Caco-2 (cell line): ENCODE results near the gene RAB4B. TPM values are rescaled to one million over a fixed set of nuclear protein-coding genes. Genes with fewer than 3 reads are reported as not detected.
"Not testable (repeated sequence)": the region's sequence is repeated elsewhere in the genome, so short reads cannot be mapped to it uniquely, and the experiment has no call there.

Experiments
- BruUV-seq: library from RNA; stranded (reverse); fragments of 400-500 nt; replicated peaks from 2 replicates; lab custom pipeline; 2021; lab: Mats Ljungman, UMichigan
- CTCF ChIA-PET: fragments of 300-600 bp; sonication (Branson Sonifier 250); formaldehyde crosslinking; loops from one replicate; lab custom pipeline; 2022; ENCODE audit warnings: antibody characterized with exemption; lab: Charles Lee
- POLR2A ChIA-PET: fragments of 300-600 bp; sonication (Branson Sonifier 250); formaldehyde crosslinking; loops from one replicate; lab custom pipeline; 2022; ENCODE audit warnings: antibody characterized with exemption; lab: Charles Lee
- DNase-seq, 2 experiments: peaks; one replicate each; pipeline versions ENCODE4 v3.0.0 to v3.0.0-alpha.2; 2020 to 2022
- H3K27me3 ChIP-seq: replicated peaks from 2 replicates; pipeline ENCODE4 v1.6.0; 2011; ENCODE audit warnings: low read length; ENCODE audit not compliant: control insufficient read depth, insufficient read depth
- H3K36me3 ChIP-seq: 2 replicates; pipeline ENCODE4 v1.5.1; 2011; ENCODE audit warnings: low read length; ENCODE audit not compliant: control insufficient read depth, insufficient read depth
- H3K4me1 ChIP-seq: fragments of 250-450 bp; sonication (Bioruptor Pico); 2 replicates; pipeline ENCODE4 v1.5.1; 2020; ENCODE audit warnings: mild to moderate bottlenecking
- H3K4me3 ChIP-seq: 2 replicates; pipeline ENCODE4 v1.5.1; 2011; ENCODE audit warnings: low read depth, mild to moderate bottlenecking, control low read depth, low read length
- H3K9me3 ChIP-seq: fragments of 250-450 bp; sonication (Bioruptor Pico); 2 replicates; pipeline ENCODE4 v1.5.1; 2020; ENCODE audit warnings: mild to moderate bottlenecking, moderate library complexity
- H3K27ac Mint-ChIP-seq: one replicate; pipeline ENCODE4 v1.8.0; 2022; ENCODE audit warnings: mixed read lengths; ENCODE audit not compliant: unreplicated experiment
- H3K27me3 Mint-ChIP-seq: one replicate; pipeline ENCODE4 v1.8.0; 2022; ENCODE audit warnings: mixed read lengths; ENCODE audit not compliant: insufficient read depth, unreplicated experiment
- H3K36me3 Mint-ChIP-seq: one replicate; pipeline ENCODE4 v1.8.0; 2022; ENCODE audit warnings: mild to moderate bottlenecking, mixed read lengths; ENCODE audit not compliant: insufficient read depth, unreplicated experiment
- H3K4me1 Mint-ChIP-seq: one replicate; pipeline ENCODE4 v1.8.0; 2022; ENCODE audit warnings: low read depth, mixed read lengths; ENCODE audit not compliant: unreplicated experiment
- H3K4me3 Mint-ChIP-seq: one replicate; pipeline ENCODE4 v1.8.0; 2022; ENCODE audit warnings: mild to moderate bottlenecking, moderate library complexity, mixed read lengths; ENCODE audit not compliant: unreplicated experiment
- H3K9me3 Mint-ChIP-seq: one replicate; pipeline ENCODE4 v1.8.0; 2022; ENCODE audit warnings: mixed read lengths; ENCODE audit not compliant: unreplicated experiment
- CTCF ChIP-seq, 2 experiments: fragments of 200-600 bp in 1 of 2; IDR thresholded peaks; 1 replicate in 1 of 2; 2 replicates in 1 of 2; pipeline versions ENCODE4 v1.5.1 to v1.8.0; 2011 to 2022; ENCODE audit warnings: antibody characterized with exemption in 1 of 2, control low read depth in 1 of 2, inconsistent platforms in 1 of 2, low read depth in 1 of 2, low read length in 1 of 2, mild to moderate bottlenecking in 1 of 2, moderate library complexity in 1 of 2; ENCODE audit not compliant: insufficient read depth in 1 of 2, severe bottlenecking in 1 of 2, unreplicated experiment in 1 of 2
- intact Hi-C: fragments of 100-400 bp; cut with micrococcal nuclease; formaldehyde crosslinking; loops from one replicate; pipeline ENCODE4 v1.10.0; 2022; ENCODE audit not compliant: unreplicated experiment
- total RNA-seq: library from RNA; stranded (reverse); gene quantifications from 2 replicates; pipeline ENCODE4 v1.2.3, GENCODE V29; 2022

The RAB4B gene
- total RNA-seq, 1 experiment from 2014 or later = 21.5 TPM

- Histone ChIP-seq H3K9me3 (no peaks in the 10 kb centered on the region), H3K27me3 (no peaks in the 10 kb centered on the region), H3K4me1 (no peaks in the 10 kb centered on the region), H3K36me3 (peaks cover 3% of the 10 kb centered on the region; the same call in 1 of the 2 replicates), H3K4me3 (no peak overlapping the region)
- Mint-ChIP-seq H3K27me3 (no peaks in the 10 kb centered on the region), H3K4me3 (no peak overlapping the region), H3K4me1 (no peaks in the 10 kb centered on the region), H3K27ac (no peak overlapping the region), H3K9me3 (no peaks in the 10 kb centered on the region), H3K36me3 (peaks cover 70% of the 10 kb centered on the region)
- intact Hi-C loops = no loop called here
- CTCF ChIA-PET = no interaction called here
- TF ChIP-seq CTCF (IDR thresholded peaks at IDR 0.05; ENCODE audit: insufficient read depth in 1 of 2, low read depth in 1 of 2, low read length in 1 of 2, severe bottlenecking in 1 of 2, unreplicated experiment in 1 of 2) = no peak
- no TSS peak for BruUV-seq
- POLR2A ChIA-PET = interaction anchor here (1.1 kb wide), 1 partner anchor 30 kb away, joined by 3 read pairs; the partner anchor contains the start of gene EGLN2
- DNase-seq = no peak
Observed at GRCh38 chr19:40768869-40769268, 9.2 kb upstream of the RAB4B start.

GRCh38 chr19:40771101-40771862 is 6.8 kb upstream of the RAB4B start:
- ChIA-PET CTCF (interaction anchor here (0.6 to 0.8 kb wide), 2 partner anchors 27 to 50 kb away, joined by 3 read pairs; partner anchors contain the start of gene EGLN2), POLR2A (interaction anchor here (0.5 to 1.2 kb wide), 2 partner anchors 21 to 1578 kb away, joined by 5 to 6 read pairs; partner anchors contain the start of genes ACTMAP and SNRPA)
- H3K27me3 ChIP-seq, H3K27ac Mint-ChIP-seq, intact Hi-C loops, H3K9me3 ChIP-seq, H3K4me1 Mint-ChIP-seq, H3K27me3 Mint-ChIP-seq, H3K4me3 ChIP-seq, H3K9me3 Mint-ChIP-seq, BruUV-seq, H3K36me3 ChIP-seq, H3K4me3 Mint-ChIP-seq, H3K4me1 ChIP-seq: not testable (repeated sequence)
- H3K36me3 Mint-ChIP-seq = peaks cover 46% of the 10 kb centered on the region
- DNase-seq = peak; percentile 49 to 50

GRCh38 chr19:40774916-40775631 is 3.0 kb upstream of the RAB4B start, which contains the start of gene MIA:
Gene MIA (plus strand): TSS chr19:40775521. CDS start chr19:40775543, 22 bp downstream.
- ChIA-PET CTCF (no interaction called here), POLR2A (no interaction called here)
- Histone ChIP-seq H3K9me3 (no peaks in the 10 kb centered on the region), H3K27me3 (no peaks in the 10 kb centered on the region), H3K36me3 (no peaks in the 10 kb centered on the region), H3K4me1 (peaks cover 6% of the 10 kb centered on the region; the same call in 1 of the 2 replicates), H3K4me3 (no peak within 1 kb of the TSS)
- no peak for TF ChIP-seq CTCF (IDR thresholded peaks at IDR 0.05; ENCODE audit: insufficient read depth in 1 of 2, low read depth in 1 of 2, low read length in 1 of 2, severe bottlenecking in 1 of 2, unreplicated experiment in 1 of 2)
- Mint-ChIP-seq H3K36me3 (peaks cover 34% of the 10 kb centered on the region), H3K9me3 (no peaks in the 10 kb centered on the region), H3K4me3 (no peak within 1 kb of the TSS), H3K27me3 (no peaks in the 10 kb centered on the region), H3K27ac (peak within 1 kb of the TSS; percentile 14), H3K4me1 (peaks cover 7% of the 10 kb centered on the region)
- intact Hi-C loops = no loop called here
- no peak for DNase-seq
- no TSS peak for BruUV-seq
